Measurements from ENCODE around the gene GALNT18. TPM values are rescaled to one million over a fixed set of nuclear protein-coding genes. Genes with fewer than 3 reads are reported as not detected.

GALNT18 gene
- total RNA-seq, 1 experiment from 2014 or later, result 9.2 TPM

- peaks cover 26% of the 10 kb centered on the region for H3K4me1 Mint-ChIP-seq (ENCODE audit: low read depth, unreplicated experiment)
- intact Hi-C loops (cut with micrococcal nuclease; ENCODE audit: unreplicated experiment), result no loop called here
- no peaks in the 10 kb centered on the region for H3K36me3 Mint-ChIP-seq (ENCODE audit: insufficient read depth, unreplicated experiment)
- H3K27me3 Mint-ChIP-seq (ENCODE audit: unreplicated experiment), result no peaks in the 10 kb centered on the region
- DNase-seq, result no peak
- BruUV-seq (replicated peaks), result no TSS peak
- no peak overlapping the region for H3K27ac Mint-ChIP-seq (ENCODE audit: unreplicated experiment)
- no peak overlapping the region for H3K4me3 Mint-ChIP-seq (ENCODE audit: low read depth, unreplicated experiment)
- no peak for TF ChIP-seq CTCF (IDR thresholded peaks at IDR 0.05; ENCODE audit: unreplicated experiment)
- CTCF ChIA-PET, result no interaction called here
- H3K9me3 Mint-ChIP-seq (ENCODE audit: low read depth, unreplicated experiment), result no peaks in the 10 kb centered on the region
Observed at GRCh38 chr11:11421509-11421908, 200.3 kb downstream of the GALNT18 start.

GRCh38 chr11:11420899-11421285 lies 200.9 kb downstream of the GALNT18 start:
- peaks cover 30% of the 10 kb centered on the region for H3K4me1 Mint-ChIP-seq (ENCODE audit: low read depth, unreplicated experiment)
- TF ChIP-seq CTCF (IDR thresholded peaks at IDR 0.05; ENCODE audit: unreplicated experiment), result no peak
- H3K9me3 Mint-ChIP-seq (ENCODE audit: low read depth, unreplicated experiment), result no peaks in the 10 kb centered on the region
- intact Hi-C loops (cut with micrococcal nuclease; ENCODE audit: unreplicated experiment), result no loop called here
- BruUV-seq (replicated peaks), result no TSS peak
- H3K27me3 Mint-ChIP-seq (ENCODE audit: unreplicated experiment), result no peaks in the 10 kb centered on the region
- CTCF ChIA-PET, result no interaction called here
- no peak overlapping the region for H3K4me3 Mint-ChIP-seq (ENCODE audit: low read depth, unreplicated experiment)
- H3K36me3 Mint-ChIP-seq (ENCODE audit: insufficient read depth, unreplicated experiment), result no peaks in the 10 kb centered on the region
- no peak overlapping the region for H3K27ac Mint-ChIP-seq (ENCODE audit: unreplicated experiment)
- DNase-seq, result no peak

GRCh38 chr11:11420191-11420898 lies 201.5 kb downstream of the GALNT18 start:
- TF ChIP-seq CTCF (IDR thresholded peaks at IDR 0.05; ENCODE audit: unreplicated experiment), result no peak
- Mint-ChIP-seq H3K4me1 (ENCODE audit: low read depth, unreplicated experiment) (peaks cover 30% of the 10 kb centered on the region), H3K27me3 (ENCODE audit: unreplicated experiment) (no peaks in the 10 kb centered on the region), H3K4me3 (ENCODE audit: low read depth, unreplicated experiment) (no peak overlapping the region), H3K9me3 (ENCODE audit: low read depth, unreplicated experiment) (no peaks in the 10 kb centered on the region), H3K27ac (ENCODE audit: unreplicated experiment) (no peak overlapping the region), H3K36me3 (ENCODE audit: insufficient read depth, unreplicated experiment) (no peaks in the 10 kb centered on the region)
- intact Hi-C loops (cut with micrococcal nuclease; ENCODE audit: unreplicated experiment), result no loop called here
- CTCF ChIA-PET, result no interaction called here
- no TSS peak for BruUV-seq (replicated peaks)
- DNase-seq, result no peak

- Mint-ChIP-seq H3K4me1 (ENCODE audit: low read depth, unreplicated experiment) (peaks cover 30% of the 10 kb centered on the region), H3K36me3 (ENCODE audit: insufficient read depth, unreplicated experiment) (no peaks in the 10 kb centered on the region), H3K27me3 (ENCODE audit: unreplicated experiment) (no peaks in the 10 kb centered on the region), H3K4me3 (ENCODE audit: low read depth, unreplicated experiment) (no peak overlapping the region), H3K9me3 (ENCODE audit: low read depth, unreplicated experiment) (no peaks in the 10 kb centered on the region), H3K27ac (ENCODE audit: unreplicated experiment) (no peak overlapping the region)
- CTCF ChIA-PET, result interaction anchor here (0.6 kb wide), 1 partner anchor 502 kb away, joined by 6 read pairs; no protein-coding TSS in a partner anchor
- no TSS peak for BruUV-seq (replicated peaks)
- no peak for TF ChIP-seq CTCF (IDR thresholded peaks at IDR 0.05; ENCODE audit: unreplicated experiment)
- DNase-seq, result no peak
- intact Hi-C loops (cut with micrococcal nuclease; ENCODE audit: unreplicated experiment), result no loop called here
Observed at GRCh38 chr11:11419747-11420146, 202.1 kb downstream of the GALNT18 start.

All from Calu3 (cell line).